Measurements from ENCODE around the gene MFAP3L.

MFAP3L gene

GRCh38 chr4:170015285-170015684 is 10.9 kb downstream of the MFAP3L start:
- DNase-seq, result no peak

- no peak for DNase-seq
These were observed 11.7 kb downstream of the MFAP3L start for GRCh38 chr4:170014359-170015011.

- no peak for DNase-seq
These were observed 13.6 kb downstream of the MFAP3L start for GRCh38 chr4:170012629-170012958.

- no peak for DNase-seq
These were observed 14.1 kb downstream of the MFAP3L start for GRCh38 chr4:170011921-170012628.

GRCh38 chr4:170009291-170009690 is 16.9 kb downstream of the MFAP3L start:
- no peak for DNase-seq

- no peak for DNase-seq
These were observed 17.4 kb downstream of the MFAP3L start for GRCh38 chr4:170008801-170009200.

GRCh38 chr4:170008371-170008770 is 17.8 kb downstream of the MFAP3L start:
- DNase-seq, result no peak

GRCh38 chr4:170007113-170007512 is 19.1 kb downstream of the MFAP3L start:
- DNase-seq, result no peak

- no peak for DNase-seq
These were observed 20.7 kb downstream of the MFAP3L start for GRCh38 chr4:170005472-170005871.

GRCh38 chr4:170004651-170005295 is 21.4 kb downstream of the MFAP3L start:
- no peak for DNase-seq

- no peak for DNase-seq
These were observed 22.8 kb downstream of the MFAP3L start for GRCh38 chr4:170003071-170004070.

- no peak for DNase-seq
These were observed 24.4 kb downstream of the MFAP3L start for GRCh38 chr4:170001745-170002267.

- no peak for DNase-seq
These were observed 25.0 kb downstream of the MFAP3L start for GRCh38 chr4:170001011-170001744.

GRCh38 chr4:169999923-170000322 is 26.3 kb downstream of the MFAP3L start:
- no peak for DNase-seq

GRCh38 chr4:169998981-169999380 is 27.2 kb downstream of the MFAP3L start:
- no peak for DNase-seq

- DNase-seq, result no peak
These were observed 29.6 kb downstream of the MFAP3L start for GRCh38 chr4:169996379-169997240.

- no peak for DNase-seq
These were observed 32.7 kb downstream of the MFAP3L start for GRCh38 chr4:169993531-169993930.

- no peak for DNase-seq
These were observed 37.9 kb downstream of the MFAP3L start for GRCh38 chr4:169988252-169988651.

- DNase-seq, result no peak
These were observed 38.6 kb downstream of the MFAP3L start for GRCh38 chr4:169987327-169988228.

- DNase-seq, result no peak
These were observed 39.8 kb downstream of the MFAP3L start for GRCh38 chr4:169986369-169986768.

Measured in CD4-positive, alpha-beta T cell treated with Interferon gamma for 1 hour (primary cell).